ENCODE results near the gene TEAD3.

GRCh38 chr6:35507221-35507620, 10.3 kb upstream of the TEAD3 start:
- TF ChIP-seq CTCF (IDR thresholded peaks at IDR 0.05 in 2 of 3, conservative IDR thresholded peaks at IDR 0.05 in 1 of 3; ENCODE audit: control insufficient read depth in 2 of 3, extremely low read depth in 1 of 3, insufficient read depth in 1 of 3, low read depth in 3 of 3, low read length in 3 of 3), result no peak
- no peak for TF ChIP-seq ETV6 (conservative IDR thresholded peaks at IDR 0.05 in 1 of 2, IDR thresholded peaks at IDR 0.05 in 1 of 2; ENCODE audit: borderline replicate concordance in 1 of 2, low read depth in 1 of 2)
- TF ChIP-seq MTA2 (IDR thresholded peaks at IDR 0.05; ENCODE audit: low read depth), result no peak
- TF ChIP-seq ELK1 (IDR thresholded peaks at IDR 0.05; ENCODE audit: low read depth, low read length), result no peak
- TF ChIP-seq RBBP5 (conservative IDR thresholded peaks at IDR 0.05), result no peak
- no peak for TF ChIP-seq RAD21 (IDR thresholded peaks at IDR 0.05; ENCODE audit: insufficient read depth, low read depth, low read length)
- TF ChIP-seq SPI1 (IDR thresholded peaks at IDR 0.05; ENCODE audit: borderline replicate concordance, insufficient read depth, low read depth, low read length), result no peak
- TF ChIP-seq EP300 (IDR thresholded peaks at IDR 0.05; ENCODE audit: borderline replicate concordance in 1 of 2, control insufficient read depth in 1 of 2, low read depth in 2 of 2, low read length in 2 of 2), result no peak
- no peak for TF ChIP-seq ATF7 (IDR thresholded peaks at IDR 0.05; ENCODE audit: low read depth)

All from GM12878 (cell line).